Measurements from ENCODE around the gene SPATA7.

SPATA7 gene

GRCh38 chr14:88421286-88421685 lies 35.8 kb downstream of the SPATA7 start:
- no peak for DNase-seq

GRCh38 chr14:88422047-88422446 lies 36.6 kb downstream of the SPATA7 start:
- DNase-seq = no peak

GRCh38 chr14:88422919-88423650 lies 37.6 kb downstream of the SPATA7 start:
- no peak for DNase-seq

- no peak for DNase-seq
Observed at GRCh38 chr14:88424573-88424972, 39.1 kb downstream of the SPATA7 start.

- no peak for DNase-seq
Observed at GRCh38 chr14:88426271-88426670, 40.8 kb downstream of the SPATA7 start.

- no peak for DNase-seq
Observed at GRCh38 chr14:88430976-88431375, 45.5 kb downstream of the SPATA7 start.

- DNase-seq = no peak
Observed at GRCh38 chr14:88437658-88438057, 52.2 kb downstream of the SPATA7 start.

- no peak for DNase-seq
Observed at GRCh38 chr14:88439088-88439487, 53.6 kb downstream of the SPATA7 start.

GRCh38 chr14:88452231-88452630 lies 66.8 kb downstream of the SPATA7 start:
- DNase-seq = no peak

- DNase-seq = no peak
Observed at GRCh38 chr14:88454886-88455285, 69.4 kb downstream of the SPATA7 start.

GRCh38 chr14:88463318-88463717 lies 77.9 kb downstream of the SPATA7 start:
- peak; percentile 9 to 10 for DNase-seq

GRCh38 chr14:88468406-88468805 lies 82.9 kb downstream of the SPATA7 start:
- DNase-seq = no peak

GRCh38 chr14:88470542-88471440 lies 85.3 kb downstream of the SPATA7 start:
- no peak for DNase-seq

GRCh38 chr14:88473791-88474190 lies 88.3 kb downstream of the SPATA7 start:
- no peak for DNase-seq

- DNase-seq = no peak
Observed at GRCh38 chr14:88476214-88476774, 90.8 kb downstream of the SPATA7 start.

GRCh38 chr14:88476825-88477224 lies 91.4 kb downstream of the SPATA7 start:
- DNase-seq = no peak

- DNase-seq = no peak
Observed at GRCh38 chr14:88477513-88478250, 92.2 kb downstream of the SPATA7 start.

- DNase-seq = no peak
Observed at GRCh38 chr14:88478931-88479330, 93.5 kb downstream of the SPATA7 start.

- DNase-seq = no peak
Observed at GRCh38 chr14:88479574-88479987, 94.1 kb downstream of the SPATA7 start.

GRCh38 chr14:88481059-88481458 lies 95.6 kb downstream of the SPATA7 start:
- DNase-seq = no peak

- no peak for DNase-seq
Observed at GRCh38 chr14:88481794-88482193, 96.3 kb downstream of the SPATA7 start.

GRCh38 chr14:88482524-88482923 lies 97.1 kb downstream of the SPATA7 start:
- DNase-seq = no peak

Data from stimulated activated CD4-positive, alpha-beta T cell treated with anti-CD3 and anti-CD28 coated beads, Interleukin-2, amount 100 ng/mL, for 48 hours (primary cell).